Neural cell (in vitro differentiated cells): ENCODE measurements around the gene LGALS9C. TPM values are rescaled to one million over a fixed set of nuclear protein-coding genes. Genes with fewer than 3 reads are reported as not detected.
"Not testable (repeated sequence)": the region's sequence is repeated elsewhere in the genome, so short reads cannot be mapped to it uniquely, and the experiment has no call there.

Experiments used
- H2AFZ ChIP-seq: fragments of 200-600, 300-800 bp; sonication (generic), shearing (Covaris generic); 2 replicates; pipeline ENCODE4 v1.6.0; 2014; ENCODE audit warnings: low read depth, mild to moderate bottlenecking, antibody characterized with exemption, low read length, moderate library complexity
- H3F3A ChIP-seq: fragments of 200-600 bp; shearing (Covaris generic); 2 replicates; pipeline ENCODE4 v1.6.1; 2016; ENCODE audit warnings: mild to moderate bottlenecking, moderate library complexity, mixed read lengths, antibody characterized with exemption, low read length; ENCODE audit not compliant: insufficient read depth, poor library complexity, severe bottlenecking
- H3K27ac ChIP-seq: fragments of 200-600, 300-800 bp; sonication (generic), shearing (Covaris generic); 2 replicates; pipeline ENCODE4 v1.5.1; 2014; ENCODE audit warnings: mild to moderate bottlenecking, low read length, moderate library complexity
- H3K27me3 ChIP-seq: fragments of 300-800, 200-600 bp; sonication (generic), shearing (Covaris generic); 2 replicates; pipeline ENCODE4 v1.6.0; 2014; ENCODE audit warnings: mild to moderate bottlenecking, low read depth, low read length, moderate library complexity; ENCODE audit not compliant: insufficient read depth
- H3K36me3 ChIP-seq: fragments of 300-800, 200-600 bp; sonication (generic), shearing (Covaris generic); 2 replicates; pipeline ENCODE4 v1.5.1; 2014; ENCODE audit warnings: mild to moderate bottlenecking, antibody characterized with exemption, low read length, moderate library complexity; ENCODE audit not compliant: insufficient read depth
- H3K4me2 ChIP-seq: fragments of 300-800, 200-600 bp; sonication (generic), shearing (Covaris generic); 2 replicates; pipeline ENCODE4 v1.6.0; 2014; ENCODE audit warnings: mild to moderate bottlenecking, low read length
- H3K4me3 ChIP-seq: fragments of 300-800, 200-600 bp; sonication (generic), shearing (Covaris generic); 2 replicates; pipeline ENCODE4 v1.5.1; 2014; ENCODE audit warnings: mild to moderate bottlenecking, low read length, moderate library complexity
- H3K79me2 ChIP-seq: fragments of 200-600 bp; shearing (Covaris generic); replicated peaks from 2 replicates; pipeline ENCODE4 v1.6.0; 2014; ENCODE audit warnings: mild to moderate bottlenecking, low read length, moderate library complexity; ENCODE audit not compliant: insufficient read depth
- H3K9ac ChIP-seq: fragments of 300-800, 200-600 bp; sonication (generic), shearing (Covaris generic); 2 replicates; pipeline ENCODE4 v1.6.1; 2016; ENCODE audit warnings: mild to moderate bottlenecking, low read length, mixed read lengths
- H3K9me2 ChIP-seq: fragments of 200-600 bp; shearing (Covaris generic); 2 replicates; pipeline ENCODE4 v1.6.1; 2016; ENCODE audit warnings: mild to moderate bottlenecking, low read length, mixed read lengths; ENCODE audit not compliant: insufficient read depth
- H3K9me3 ChIP-seq: fragments of 200-600, 300-800 bp; sonication (generic), shearing (Covaris generic); 2 replicates; pipeline ENCODE4 v1.6.1; 2016; ENCODE audit warnings: mild to moderate bottlenecking, mixed run types, low read length, moderate library complexity, mixed read lengths
- H4K20me1 ChIP-seq: fragments of 200-600 bp; shearing (Covaris generic); 2 replicates; pipeline ENCODE4 v1.6.1; 2016; ENCODE audit warnings: mild to moderate bottlenecking, mixed run types; ENCODE audit not compliant: insufficient read depth
- polyA plus RNA-seq: library from polyadenylated mRNA; depleted of rRNA; stranded (reverse); fragments of >200 nt; gene quantifications from 2 replicates; pipeline ENCODE4 v1.2.3, GENCODE V29; 2014

LGALS9C gene
- polyA plus RNA-seq, 1 donor from 2014 or later: not detected

DNA sequence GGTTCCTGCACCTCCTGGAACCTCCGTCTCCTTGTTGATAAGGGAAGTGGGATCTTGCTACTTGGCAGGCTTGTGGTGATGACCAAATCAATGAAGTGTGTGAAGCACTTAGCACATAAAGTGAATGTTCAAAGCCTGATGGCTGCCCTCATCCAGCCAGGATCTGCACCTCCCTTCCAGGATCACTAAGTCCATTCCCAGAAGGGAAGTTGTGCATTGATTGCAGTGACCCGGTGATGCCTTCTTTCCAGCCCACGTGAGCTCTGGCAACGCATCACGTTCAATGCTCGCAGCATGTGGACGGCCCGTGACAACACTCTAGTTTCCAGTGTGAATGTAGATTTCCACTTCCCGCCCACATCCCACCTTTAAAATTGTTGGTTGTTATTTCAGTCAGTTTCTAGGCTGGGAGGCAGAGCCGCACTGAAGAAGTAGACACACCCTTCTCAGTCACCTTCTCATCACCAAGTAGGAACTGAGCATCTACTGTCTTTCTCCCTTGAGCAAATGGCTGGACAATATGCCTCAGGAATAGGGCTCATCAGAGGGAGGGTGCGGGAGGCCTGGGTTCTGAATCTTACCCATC, 6.2 kb upstream of the LGALS9C start:
- H3K9me2 ChIP-seq, H3K4me3 ChIP-seq, H3K9ac ChIP-seq, H4K20me1 ChIP-seq, H3K36me3 ChIP-seq, H3K27me3 ChIP-seq, H3K4me2 ChIP-seq, H3F3A ChIP-seq, H3K27ac ChIP-seq, H2AFZ ChIP-seq, H3K79me2 ChIP-seq, H3K9me3 ChIP-seq: not testable (repeated sequence)

DNA sequence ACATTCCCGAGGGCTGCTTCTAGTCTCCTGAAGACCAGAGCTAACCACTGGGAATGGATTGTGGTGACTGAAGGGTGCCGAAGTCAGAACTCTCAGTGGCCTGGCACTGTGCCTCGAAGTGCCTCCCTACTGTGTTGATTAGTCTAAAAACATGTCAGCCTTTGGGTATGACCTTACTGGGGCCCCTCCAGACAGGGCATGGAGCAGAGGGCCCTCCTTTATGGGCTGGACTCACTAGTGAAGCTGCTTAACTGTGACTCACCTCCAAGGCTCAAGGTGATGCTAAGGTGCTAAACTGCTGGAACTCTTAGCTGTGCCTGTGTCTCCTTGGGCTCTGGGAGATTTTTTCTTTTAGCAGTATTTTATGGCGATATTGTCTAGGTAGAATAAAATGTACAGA, 2.6 kb upstream of the LGALS9C start:
- H3K4me3 ChIP-seq, H3K27ac ChIP-seq, H3K4me2 ChIP-seq, H3F3A ChIP-seq, H3K9me3 ChIP-seq, H3K9ac ChIP-seq, H3K9me2 ChIP-seq, H3K79me2 ChIP-seq, H3K27me3 ChIP-seq, H4K20me1 ChIP-seq, H3K36me3 ChIP-seq, H2AFZ ChIP-seq: not testable (repeated sequence)

DNA sequence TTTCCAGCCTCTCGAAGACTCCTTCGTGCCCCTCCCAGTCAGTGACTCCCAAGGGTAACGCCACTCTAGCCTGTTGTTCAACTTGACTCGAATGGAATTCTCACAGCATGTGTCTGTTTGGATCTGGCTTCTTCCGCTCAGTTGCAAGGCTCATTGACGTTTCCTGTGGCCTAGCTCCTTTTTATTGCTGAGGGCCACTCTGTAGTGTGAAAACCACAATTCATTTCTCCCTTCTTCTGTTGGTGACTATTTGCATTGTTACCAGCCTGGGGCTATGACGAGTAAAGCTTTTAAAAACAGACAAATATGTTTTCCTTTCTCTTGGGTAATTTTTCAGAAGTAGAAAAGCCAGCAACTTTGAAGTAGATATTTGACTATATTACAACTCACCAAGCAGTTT, 1.8 kb upstream of the LGALS9C start:
- not testable (repeated sequence) for H2AFZ ChIP-seq, H4K20me1 ChIP-seq, H3K9me2 ChIP-seq, H3K27me3 ChIP-seq, H3K9ac ChIP-seq, H3K27ac ChIP-seq, H3K9me3 ChIP-seq, H3K79me2 ChIP-seq, H3K4me2 ChIP-seq, H3K36me3 ChIP-seq, H3K4me3 ChIP-seq, H3F3A ChIP-seq

DNA sequence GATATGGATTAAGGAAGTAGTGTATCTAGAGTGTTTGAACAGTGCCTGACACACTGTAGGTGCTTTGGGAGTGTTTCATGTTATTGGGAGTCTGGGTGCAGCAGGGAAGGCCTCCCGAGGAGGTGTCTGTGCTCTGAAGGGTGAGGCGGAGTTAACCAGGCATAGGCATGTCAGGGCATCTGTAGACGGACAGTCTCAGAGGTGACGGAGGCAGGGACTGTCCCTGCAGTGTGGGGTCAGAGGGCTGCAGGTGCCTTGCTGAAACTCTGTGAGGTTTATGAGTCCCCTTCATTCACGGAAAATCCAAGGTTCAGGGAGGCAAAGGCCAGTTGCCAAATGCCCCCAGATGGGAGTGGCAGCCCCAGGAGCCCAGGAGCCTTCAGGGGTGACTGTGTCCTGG, 778 bp downstream of the LGALS9C start:
- H4K20me1 ChIP-seq, H3K9me3 ChIP-seq, H3K9ac ChIP-seq, H2AFZ ChIP-seq, H3K27me3 ChIP-seq, H3K4me2 ChIP-seq, H3K9me2 ChIP-seq, H3K79me2 ChIP-seq, H3K4me3 ChIP-seq, H3K27ac ChIP-seq, H3K36me3 ChIP-seq, H3F3A ChIP-seq: not testable (repeated sequence)

DNA sequence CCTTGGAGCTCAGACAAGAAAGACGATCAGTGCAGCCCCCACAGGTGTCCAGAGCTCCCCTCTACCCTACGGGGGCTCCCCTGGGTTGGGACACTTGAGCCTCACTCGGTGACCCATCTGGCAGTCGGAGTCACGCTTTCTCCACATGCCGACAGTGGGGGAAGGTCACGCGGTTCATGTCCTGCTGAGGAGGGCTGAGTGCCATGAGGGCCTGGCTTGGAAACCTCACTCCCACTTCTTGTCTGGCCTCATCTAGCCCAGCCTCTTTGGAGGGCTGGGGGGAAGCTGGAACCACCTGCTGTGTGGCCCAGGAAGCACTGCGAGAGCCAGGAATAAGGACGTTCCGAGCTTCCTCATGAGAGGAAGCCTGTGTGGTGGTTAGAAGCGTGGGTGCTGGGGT, 1.8 kb downstream of the LGALS9C start:
- not testable (repeated sequence) for H3K9ac ChIP-seq, H3F3A ChIP-seq, H3K79me2 ChIP-seq, H3K9me2 ChIP-seq, H3K4me2 ChIP-seq, H4K20me1 ChIP-seq, H2AFZ ChIP-seq, H3K27ac ChIP-seq, H3K36me3 ChIP-seq, H3K4me3 ChIP-seq, H3K9me3 ChIP-seq, H3K27me3 ChIP-seq

DNA sequence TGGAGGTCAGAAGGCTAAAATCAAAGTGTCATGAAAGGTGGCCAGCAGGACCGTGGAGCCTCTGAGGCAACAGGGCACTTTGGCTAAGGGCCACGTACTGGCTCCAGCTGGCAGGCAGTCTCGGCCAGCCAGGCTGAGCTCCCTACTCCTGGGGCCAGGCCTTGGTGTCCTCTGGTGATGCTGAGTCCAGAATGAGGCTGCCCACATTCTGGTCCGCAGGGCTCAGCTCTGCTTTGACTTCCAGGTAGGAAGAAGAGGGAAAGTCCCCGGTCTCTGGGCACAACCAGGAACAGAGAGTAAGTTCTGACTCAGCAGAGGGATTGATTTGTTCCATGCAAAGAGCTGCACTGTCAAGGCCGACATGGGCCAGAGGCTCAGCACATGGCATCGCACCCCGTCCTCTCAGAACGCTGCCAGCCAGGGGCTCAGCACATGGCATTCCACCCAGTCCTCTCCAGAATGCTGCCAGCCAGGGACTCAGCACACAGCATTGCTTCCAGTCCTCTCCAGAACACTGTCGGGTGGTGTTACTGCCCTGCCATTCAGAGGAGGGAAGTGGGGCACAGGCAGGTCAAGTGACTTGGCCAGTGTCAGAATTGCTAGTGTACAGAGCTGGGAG, 2.5 kb downstream of the LGALS9C start:
- not testable (repeated sequence) for H3K27me3 ChIP-seq, H3K4me3 ChIP-seq, H2AFZ ChIP-seq, H3F3A ChIP-seq, H3K4me2 ChIP-seq, H3K27ac ChIP-seq, H3K36me3 ChIP-seq, H3K9me3 ChIP-seq, H3K79me2 ChIP-seq, H3K9me2 ChIP-seq, H3K9ac ChIP-seq, H4K20me1 ChIP-seq

DNA sequence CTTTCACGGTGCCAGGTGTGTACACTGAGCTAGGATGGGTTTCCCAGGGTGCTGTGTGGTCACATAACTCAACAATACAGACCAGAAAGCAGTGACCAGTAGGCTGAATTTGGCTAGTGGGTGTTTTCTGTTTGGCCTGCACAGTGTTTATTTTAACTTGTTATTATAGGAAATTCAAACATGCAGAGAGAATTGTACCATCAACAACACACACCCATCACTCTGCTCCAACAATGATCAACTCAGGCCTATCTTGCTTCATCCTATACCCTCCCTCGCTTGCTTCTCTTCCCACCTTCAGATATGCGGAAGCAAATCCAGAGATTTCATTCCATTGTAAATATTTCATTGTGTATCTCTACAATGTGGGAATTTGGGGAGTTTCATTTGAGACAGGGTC, 5.2 kb downstream of the LGALS9C start:
- not testable (repeated sequence) for H3K27ac ChIP-seq, H3K4me3 ChIP-seq, H3K36me3 ChIP-seq, H3K79me2 ChIP-seq, H3F3A ChIP-seq, H2AFZ ChIP-seq, H3K9ac ChIP-seq, H3K9me2 ChIP-seq, H3K9me3 ChIP-seq, H3K4me2 ChIP-seq, H3K27me3 ChIP-seq, H4K20me1 ChIP-seq

DNA sequence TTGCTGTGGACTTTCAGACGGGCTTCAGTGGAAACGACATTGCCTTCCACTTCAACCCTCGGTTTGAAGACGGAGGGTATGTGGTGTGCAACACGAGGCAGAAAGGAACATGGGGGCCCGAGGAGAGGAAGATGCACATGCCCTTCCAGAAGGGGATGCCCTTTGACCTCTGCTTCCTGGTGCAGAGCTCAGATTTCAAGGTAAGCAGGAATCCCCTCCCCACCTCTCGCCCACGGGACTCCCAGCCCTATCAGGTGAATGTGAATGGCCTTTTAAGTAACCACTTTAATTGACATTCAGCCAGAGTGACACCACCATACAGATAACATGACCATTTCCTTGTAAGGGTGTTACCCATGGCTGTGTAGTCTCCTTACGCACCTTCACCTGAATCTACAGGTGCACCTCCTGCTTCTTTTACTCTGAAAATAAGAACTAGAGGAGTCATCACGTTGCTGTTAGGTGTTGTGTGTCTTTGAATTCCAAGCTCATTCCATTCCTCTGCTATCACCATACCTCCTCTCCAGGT, 9.4 kb downstream of the LGALS9C start:
- H3K4me3 ChIP-seq, H3K36me3 ChIP-seq, H2AFZ ChIP-seq, H3K9me3 ChIP-seq, H3K79me2 ChIP-seq, H3F3A ChIP-seq, H3K4me2 ChIP-seq, H3K27me3 ChIP-seq, H3K27ac ChIP-seq, H4K20me1 ChIP-seq, H3K9me2 ChIP-seq, H3K9ac ChIP-seq: not testable (repeated sequence)
